Measurements from ENCODE around the gene MAGEC1. TPM values are rescaled to one million over a fixed set of nuclear protein-coding genes. Genes with fewer than 3 reads are reported as not detected.

MAGEC1 gene
- total RNA-seq, 2 experiments from 2014 or later = not detected

- TF ChIP-seq CTCF (conservative IDR thresholded peaks at IDR 0.05; ENCODE audit: low read length) (no peak), EZH2phosphoT487 (IDR thresholded peaks at IDR 0.05; ENCODE audit: borderline replicate concordance, low read depth, low read length) (no peak)
- Histone ChIP-seq H3K36me3 (ENCODE audit: insufficient read depth, low read length) (no peaks in the 10 kb centered on the region), H3K9me2 (ENCODE audit: insufficient read depth, low read length) (no peaks in the 10 kb centered on the region), H3K4me1 (ENCODE audit: insufficient read depth, low read length, poor library complexity, severe bottlenecking) (no peaks in the 10 kb centered on the region), H3K4me2 (ENCODE audit: low read length) (no peak overlapping the region), H3K4me3 (ENCODE audit: low read depth, low read length, poor library complexity, severe bottlenecking) (no peak overlapping the region), H3K9me3 (ENCODE audit: low read length) (no peaks in the 10 kb centered on the region), H3K27ac (ENCODE audit: low read depth, low read length, poor library complexity, severe bottlenecking) (no peak overlapping the region), H2AFZ (ENCODE audit: low read length) (no peak overlapping the region), H3K79me2 (ENCODE audit: insufficient read depth, low read depth, low read length) (no peaks in the 10 kb centered on the region), H4K20me1 (ENCODE audit: insufficient read depth, low read length) (no peaks in the 10 kb centered on the region)
- no peak for DNase-seq (ENCODE audit: low spot score)
- no TSS peak for BruUV-seq (replicated peaks)
- ChIA-PET POLR2A (no interaction called here), CTCF (ENCODE audit: unreplicated experiment) (no interaction called here)
- intact Hi-C loops (cut with micrococcal nuclease; ENCODE audit: unreplicated experiment) = no loop called here
Measured at GRCh38 chrX:141904262-141904661, 568 bp downstream of the MAGEC1 start.

DNA sequence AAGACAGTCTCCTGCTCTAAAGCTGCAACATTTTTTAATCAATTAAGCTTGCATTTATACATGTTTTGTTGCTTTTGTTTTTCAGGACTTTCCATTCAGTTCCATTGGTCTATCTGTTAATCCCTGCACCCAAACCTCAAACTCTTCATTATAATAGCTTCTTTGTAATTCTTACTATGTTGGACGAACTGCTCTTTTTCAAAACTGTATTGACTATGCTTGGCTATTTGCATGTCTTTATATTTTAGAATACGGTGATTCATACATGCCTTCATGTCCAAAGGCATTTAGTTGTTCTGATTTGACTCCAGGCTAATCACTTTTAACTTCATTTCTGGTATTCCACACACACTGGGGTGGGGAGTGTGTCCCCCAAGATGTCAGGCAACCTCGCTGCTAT lies 14.1 kb downstream of the MAGEC1 start:
- Histone ChIP-seq H3K4me2 (ENCODE audit: low read length) (no peak overlapping the region), H3K36me3 (ENCODE audit: insufficient read depth, low read length) (no peaks in the 10 kb centered on the region), H3K4me1 (ENCODE audit: insufficient read depth, low read length, poor library complexity, severe bottlenecking) (no peaks in the 10 kb centered on the region), H3K9me2 (ENCODE audit: insufficient read depth, low read length) (no peaks in the 10 kb centered on the region), H3K4me3 (ENCODE audit: low read depth, low read length, poor library complexity, severe bottlenecking) (no peak overlapping the region), H4K20me1 (ENCODE audit: insufficient read depth, low read length) (no peaks in the 10 kb centered on the region), H3K9me3 (ENCODE audit: low read length) (no peaks in the 10 kb centered on the region), H2AFZ (ENCODE audit: low read length) (no peak overlapping the region), H3K27ac (ENCODE audit: low read depth, low read length, poor library complexity, severe bottlenecking) (no peak overlapping the region), H3K79me2 (ENCODE audit: insufficient read depth, low read depth, low read length) (no peaks in the 10 kb centered on the region)
- no peak for DNase-seq (ENCODE audit: low spot score)
- TF ChIP-seq CTCF (conservative IDR thresholded peaks at IDR 0.05; ENCODE audit: low read length) = no peak
- no peak for TF ChIP-seq EZH2phosphoT487 (IDR thresholded peaks at IDR 0.05; ENCODE audit: borderline replicate concordance, low read depth, low read length)
- no TSS peak for BruUV-seq (replicated peaks)
- ChIA-PET POLR2A (no interaction called here), CTCF (ENCODE audit: unreplicated experiment) (no interaction called here)
- intact Hi-C loops (cut with micrococcal nuclease; ENCODE audit: unreplicated experiment) = no loop called here

DNA sequence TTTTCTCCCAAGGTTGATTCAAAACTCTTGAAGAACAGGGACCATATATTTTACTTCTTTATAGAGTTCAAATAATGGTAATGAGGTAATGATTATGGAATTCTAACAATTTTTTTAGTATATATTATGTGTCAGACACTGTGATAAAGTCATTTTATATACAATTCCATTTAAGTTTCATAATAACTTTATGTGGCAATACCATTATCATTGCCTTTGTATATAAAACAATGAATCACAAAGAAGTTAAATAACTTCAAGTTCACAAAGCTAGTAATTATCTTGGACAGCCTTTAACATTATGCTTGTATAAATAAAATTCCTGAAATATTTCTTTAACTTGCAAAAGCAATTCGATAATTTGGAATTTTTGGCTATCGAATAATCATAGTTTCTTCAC lies 20.6 kb downstream of the MAGEC1 start:
- Histone ChIP-seq H3K79me2 (ENCODE audit: insufficient read depth, low read depth, low read length) (no peaks in the 10 kb centered on the region), H3K36me3 (ENCODE audit: insufficient read depth, low read length) (no peaks in the 10 kb centered on the region), H3K27ac (ENCODE audit: low read depth, low read length, poor library complexity, severe bottlenecking) (no peak overlapping the region), H3K9me2 (ENCODE audit: insufficient read depth, low read length) (no peaks in the 10 kb centered on the region), H2AFZ (ENCODE audit: low read length) (no peak overlapping the region), H4K20me1 (ENCODE audit: insufficient read depth, low read length) (no peaks in the 10 kb centered on the region), H3K4me1 (ENCODE audit: insufficient read depth, low read length, poor library complexity, severe bottlenecking) (no peaks in the 10 kb centered on the region), H3K9me3 (ENCODE audit: low read length) (no peaks in the 10 kb centered on the region), H3K4me2 (ENCODE audit: low read length) (no peak overlapping the region), H3K4me3 (ENCODE audit: low read depth, low read length, poor library complexity, severe bottlenecking) (no peak overlapping the region)
- intact Hi-C loops (cut with micrococcal nuclease; ENCODE audit: unreplicated experiment) = no loop called here
- BruUV-seq (replicated peaks) = no TSS peak
- DNase-seq (ENCODE audit: low spot score) = no peak
- TF ChIP-seq EZH2phosphoT487 (IDR thresholded peaks at IDR 0.05; ENCODE audit: borderline replicate concordance, low read depth, low read length) (no peak), CTCF (conservative IDR thresholded peaks at IDR 0.05; ENCODE audit: low read length) (no peak)
- CTCF ChIA-PET (ENCODE audit: unreplicated experiment) = no interaction called here
- POLR2A ChIA-PET = interaction anchor here (0.6 kb wide), 1 partner anchor 1433 kb away, joined by 3 read pairs; no protein-coding TSS in a partner anchor
